SK-N-DZ (cell line): Measurements from ENCODE around the gene SLC25A21.

Source experiments
- DNase-seq: peaks from one replicate; pipeline ENCODE4 v3.0.0-alpha.2; 2015; ENCODE audit warnings: low spot score

The SLC25A21 gene

GRCh38 chr14:36768638-36769337, 403.6 kb downstream of the SLC25A21 start:
- DNase-seq: no peak

- DNase-seq: no peak
Observed at GRCh38 chr14:36767603-36768281, 404.7 kb downstream of the SLC25A21 start.

- DNase-seq: no peak
Observed at GRCh38 chr14:36766974-36767373, 405.4 kb downstream of the SLC25A21 start.

GRCh38 chr14:36757734-36758601, 414.4 kb downstream of the SLC25A21 start:
- DNase-seq: no peak

- no peak for DNase-seq
Observed at GRCh38 chr14:36756226-36756625, 416.2 kb downstream of the SLC25A21 start.

- DNase-seq: no peak
Observed at GRCh38 chr14:36755756-36756155, 416.6 kb downstream of the SLC25A21 start.

GRCh38 chr14:36751920-36752319, 420.5 kb downstream of the SLC25A21 start:
- DNase-seq: no peak

- no peak for DNase-seq
Observed at GRCh38 chr14:36751106-36751505, 421.3 kb downstream of the SLC25A21 start.

- no peak for DNase-seq
Observed at GRCh38 chr14:36750244-36750643, 422.2 kb downstream of the SLC25A21 start.

- DNase-seq: no peak
Observed at GRCh38 chr14:36748610-36749213, 423.7 kb downstream of the SLC25A21 start.

GRCh38 chr14:36747411-36748184, 424.8 kb downstream of the SLC25A21 start:
- no peak for DNase-seq

GRCh38 chr14:36746872-36747271, 425.5 kb downstream of the SLC25A21 start:
- no peak for DNase-seq

- DNase-seq: no peak
Observed at GRCh38 chr14:36741858-36742257, 430.5 kb downstream of the SLC25A21 start.

GRCh38 chr14:36738269-36738668, 434.1 kb downstream of the SLC25A21 start:
- no peak for DNase-seq

- no peak for DNase-seq
Observed at GRCh38 chr14:36726128-36726527, 446.3 kb downstream of the SLC25A21 start.

GRCh38 chr14:36724162-36724561, 448.2 kb downstream of the SLC25A21 start:
- DNase-seq: no peak

- DNase-seq: no peak
Observed at GRCh38 chr14:36723530-36723929, 448.9 kb downstream of the SLC25A21 start.

- no peak for DNase-seq
Observed at GRCh38 chr14:36721877-36722276, 450.5 kb downstream of the SLC25A21 start.

GRCh38 chr14:36720657-36721056, 451.7 kb downstream of the SLC25A21 start:
- no peak for DNase-seq

- DNase-seq: no peak
Observed at GRCh38 chr14:36719823-36720222, 452.6 kb downstream of the SLC25A21 start.

GRCh38 chr14:36718216-36718615, 454.2 kb downstream of the SLC25A21 start:
- DNase-seq: no peak
